HG02642 (cell line): Measurements from ENCODE around the gene ACTN1.
"Not testable (repeated sequence)": the region's sequence is repeated elsewhere in the genome, so short reads cannot be mapped to it uniquely, and the experiment has no call there.

Source experiments
- ATAC-seq: cut with Tn5 transposase; IDR thresholded peaks from one replicate; pipeline ENCODE4 v1.9.1; 2021; ENCODE audit warnings: mild to moderate bottlenecking; ENCODE audit not compliant: unreplicated experiment, poor library complexity

Gene ACTN1

DNA sequence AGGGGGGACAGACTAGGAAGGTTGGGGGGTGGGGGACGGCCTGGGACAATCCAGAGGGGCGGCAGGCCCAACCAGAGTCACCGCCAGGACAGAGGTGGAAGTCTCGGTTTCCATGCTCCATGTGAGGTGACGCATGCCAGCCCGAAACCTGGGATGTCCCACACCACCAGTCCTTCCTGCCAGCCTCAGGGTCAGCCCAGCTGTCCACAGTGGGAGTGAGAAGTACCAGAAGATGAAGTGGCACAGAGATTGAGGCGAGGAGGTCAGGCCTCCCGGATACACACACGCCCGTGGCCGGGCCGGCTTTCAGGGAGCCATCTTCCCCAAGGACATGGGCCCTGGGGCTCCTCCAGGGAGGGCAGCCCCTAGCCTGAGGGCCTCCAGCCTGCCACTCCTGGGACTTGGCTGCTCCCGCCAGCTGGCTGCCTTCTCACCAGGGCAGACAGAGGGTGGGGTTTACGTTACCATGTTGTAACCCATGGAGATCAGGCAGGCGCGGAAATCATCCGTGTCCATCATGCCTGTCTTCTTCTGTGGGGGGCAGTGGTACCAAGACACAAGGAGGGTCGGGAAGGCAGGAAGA, 101.0 kb downstream of the ACTN1 start:
- no peak for ATAC-seq

DNA sequence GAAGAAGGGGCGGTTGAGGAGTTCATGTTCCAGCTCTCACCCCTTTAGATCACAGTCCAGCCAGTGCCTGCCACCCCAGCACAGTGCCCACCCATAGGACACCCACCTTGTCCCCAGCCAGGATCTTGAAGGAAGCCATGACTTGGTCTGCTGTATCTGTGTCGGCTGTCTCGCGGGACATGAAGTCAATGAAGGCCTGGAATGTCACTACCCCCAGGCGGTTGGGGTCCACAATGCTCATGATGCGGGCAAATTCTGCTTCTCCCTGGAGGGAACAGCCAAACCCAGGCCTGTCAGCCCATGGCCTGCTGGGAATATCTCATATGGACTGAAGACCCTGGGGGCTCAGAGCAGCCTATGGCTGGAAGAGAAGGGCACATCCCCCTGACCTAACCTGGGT, 102.1 kb downstream of the ACTN1 start:
- ATAC-seq = no peak

DNA sequence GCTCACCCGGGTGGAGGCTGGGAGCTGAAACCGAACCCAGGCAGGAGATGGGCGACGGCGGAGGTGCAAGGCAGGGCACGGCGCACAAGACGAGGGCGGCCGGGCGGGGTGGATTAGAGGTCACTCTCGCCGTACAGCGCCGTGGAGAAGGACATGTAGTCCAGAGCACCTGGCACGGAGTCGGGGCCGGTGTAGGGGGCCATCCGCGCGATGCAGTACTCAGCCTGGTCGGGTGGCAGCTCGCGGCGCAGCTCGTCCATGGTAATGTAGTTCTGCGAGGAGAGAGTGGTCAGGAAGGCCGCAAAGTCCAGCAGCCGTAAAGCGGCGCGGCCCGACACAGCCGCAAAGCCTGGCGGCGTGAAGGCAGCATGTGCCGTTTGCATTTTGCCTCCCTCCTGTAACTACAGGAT, 104.4 kb downstream of the ACTN1 start:
- no peak for ATAC-seq

DNA sequence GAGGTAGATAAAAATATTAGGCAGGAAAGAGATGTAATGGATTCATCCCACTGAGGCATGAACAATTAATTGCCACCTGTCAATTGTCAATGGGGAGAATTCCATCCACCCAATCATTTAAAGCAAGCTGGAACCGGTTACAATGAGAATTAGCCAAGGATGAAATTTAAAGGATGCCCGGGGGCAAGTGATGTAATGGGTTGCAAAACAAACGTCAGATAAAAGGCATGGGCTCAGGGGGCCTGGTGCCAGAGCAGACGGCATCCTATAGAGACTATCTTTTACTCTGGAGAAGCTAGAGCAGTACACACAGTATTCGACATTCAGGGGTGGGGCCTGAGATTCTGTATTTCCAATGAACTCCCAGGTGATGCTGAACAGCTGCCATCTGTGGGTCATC, 105.7 kb downstream of the ACTN1 start:
- ATAC-seq = no peak

DNA sequence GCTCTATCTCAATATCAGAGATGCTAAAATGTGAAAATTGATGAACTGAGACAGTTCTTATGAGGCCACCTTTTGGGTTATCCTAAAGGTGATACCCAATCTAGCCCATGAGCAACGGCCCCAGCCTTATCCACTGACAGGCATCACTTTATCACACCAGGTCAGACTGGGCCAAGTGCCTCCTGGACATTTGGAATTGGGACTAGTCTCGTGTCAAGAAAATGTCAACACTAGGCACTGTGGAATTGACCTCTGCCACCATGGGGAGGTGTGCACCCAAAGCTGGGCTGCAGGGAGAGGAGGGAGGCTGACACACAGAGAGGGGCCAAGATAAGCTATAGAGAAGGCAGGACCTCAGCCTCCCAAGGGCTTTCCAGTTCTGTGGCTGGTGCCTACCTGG, 107.7 kb downstream of the ACTN1 start:
- no peak for ATAC-seq

DNA sequence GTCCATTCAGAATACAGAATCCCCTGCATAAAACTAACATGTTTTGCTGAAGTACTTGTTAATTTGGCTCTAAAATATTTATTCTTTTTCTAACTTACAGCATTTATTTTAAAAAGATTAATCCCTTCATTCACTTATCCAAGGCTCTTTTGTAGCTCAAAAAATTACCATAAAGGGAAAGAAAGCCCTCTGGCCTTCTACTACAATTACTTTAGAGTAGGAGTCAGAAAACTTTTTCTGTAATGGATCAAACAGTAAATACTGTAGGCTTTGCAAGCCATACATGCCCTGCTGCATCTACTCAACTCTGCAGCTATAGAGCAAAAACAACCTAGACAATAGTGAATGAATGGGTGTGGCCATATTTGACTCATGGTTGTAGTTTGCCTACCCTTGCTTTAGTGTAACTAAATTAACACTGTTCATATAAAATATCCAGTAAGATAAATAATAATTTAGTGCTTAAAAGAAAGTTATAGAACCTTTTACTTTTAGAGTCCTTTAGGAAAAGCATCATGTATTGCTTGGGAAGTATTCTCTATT, 112.0 kb downstream of the ACTN1 start:
- no peak for ATAC-seq

DNA sequence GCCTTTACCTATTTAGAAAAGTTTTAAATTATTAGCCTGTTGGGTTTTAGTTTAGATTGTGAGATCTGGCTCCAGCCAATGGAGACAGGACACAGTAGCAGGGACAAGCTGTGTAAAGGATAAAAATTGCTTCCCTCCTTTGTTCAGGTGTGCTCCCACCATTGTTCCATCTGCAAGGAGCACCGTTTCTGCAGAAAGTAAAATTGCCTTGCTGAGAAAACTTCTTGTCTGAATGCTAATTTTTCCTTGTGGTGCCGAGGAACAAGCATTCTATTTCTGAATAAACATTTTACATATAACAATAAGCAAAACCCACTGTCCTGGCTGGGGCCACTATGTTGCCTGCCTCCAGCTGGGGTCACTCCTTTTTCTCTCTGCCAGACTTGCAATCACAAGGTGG, 113.6 kb downstream of the ACTN1 start:
- no peak for ATAC-seq

DNA sequence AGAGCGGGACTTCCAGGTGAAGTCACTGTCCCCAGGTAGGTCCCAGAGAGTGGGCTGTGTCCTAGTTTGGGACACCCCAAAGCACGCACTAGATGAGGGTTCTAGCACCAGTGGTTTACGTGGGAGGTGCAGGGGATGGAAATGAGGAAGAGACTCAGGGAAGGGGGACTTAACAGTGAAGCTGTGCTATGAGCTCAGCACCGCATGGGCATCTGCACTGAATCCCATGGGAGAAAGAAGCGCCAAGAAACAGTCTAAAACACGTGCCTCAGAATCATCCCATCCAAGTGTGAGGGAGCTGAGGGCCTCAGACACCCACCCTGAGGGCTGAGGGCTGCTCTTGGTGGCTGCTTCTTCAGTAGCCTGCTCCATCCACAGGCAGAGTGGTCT, 114.7 kb downstream of the ACTN1 start:
- no peak for ATAC-seq

DNA sequence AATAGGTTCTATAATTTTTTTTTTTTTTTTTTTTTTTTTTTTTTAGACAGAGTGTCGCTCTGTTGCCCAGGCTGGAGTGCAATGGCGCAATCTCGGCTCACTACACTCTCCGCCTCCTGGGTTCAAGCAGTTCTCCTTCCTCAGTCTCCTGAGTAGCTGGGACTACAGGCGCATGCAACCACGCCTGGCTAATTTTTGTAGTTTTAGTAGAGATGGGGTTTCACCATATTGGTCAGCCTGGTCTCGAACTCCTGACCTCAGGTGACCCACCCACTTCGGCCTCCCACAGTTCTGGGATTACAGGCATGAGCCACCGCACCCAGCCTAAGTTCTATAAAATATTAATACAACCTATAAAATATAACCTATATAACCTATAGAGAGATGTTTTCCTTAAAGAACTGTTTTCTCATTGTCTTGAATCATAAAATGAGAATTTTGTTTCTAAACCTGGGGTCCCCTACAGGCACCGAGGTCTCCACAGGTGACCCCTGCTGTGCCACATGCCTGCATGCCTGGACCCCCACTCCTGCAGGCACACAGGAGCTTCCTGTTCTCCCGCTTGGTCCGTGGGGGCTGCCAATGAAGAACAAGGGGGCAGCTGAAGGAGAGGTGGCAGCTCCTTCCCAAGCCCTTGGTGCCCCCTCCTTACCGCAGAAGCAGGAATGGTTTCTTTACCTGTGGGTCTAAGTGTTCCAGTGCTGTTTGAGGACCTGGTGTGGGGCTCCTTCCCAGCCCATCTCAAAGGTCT, 115.3 kb downstream of the ACTN1 start:
- no peak for ATAC-seq

DNA sequence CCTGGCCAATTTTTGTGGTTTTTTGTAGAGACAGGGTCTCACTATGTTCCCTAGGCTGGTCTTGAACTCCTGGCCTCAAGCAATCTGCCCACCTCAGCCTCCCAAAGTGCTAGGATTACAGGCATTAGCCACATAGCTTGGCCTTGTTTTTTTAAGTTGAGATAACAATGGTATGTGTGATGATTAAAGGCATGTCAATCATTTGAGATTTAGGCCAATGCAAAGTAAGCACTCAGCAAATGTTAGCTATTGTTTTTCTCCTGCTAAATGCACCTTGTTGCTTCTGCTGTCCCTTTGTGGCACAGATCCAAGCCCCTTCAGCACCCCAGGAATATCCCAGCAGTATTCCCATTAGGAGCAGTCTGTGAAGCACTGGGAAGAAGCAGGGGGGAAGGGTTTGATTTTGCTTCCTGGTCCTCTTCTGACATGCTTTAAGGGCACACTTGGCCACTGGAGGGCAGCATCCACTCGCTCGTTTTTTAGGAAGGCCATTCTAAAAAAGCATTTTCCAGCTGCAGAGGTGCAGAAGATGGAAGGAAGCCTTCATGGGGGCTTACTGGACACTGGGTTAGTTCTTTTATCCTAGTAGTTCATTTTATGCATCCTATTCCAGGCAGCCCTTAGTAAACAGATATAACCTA, 116.0 kb downstream of the ACTN1 start:
- no peak for ATAC-seq

DNA sequence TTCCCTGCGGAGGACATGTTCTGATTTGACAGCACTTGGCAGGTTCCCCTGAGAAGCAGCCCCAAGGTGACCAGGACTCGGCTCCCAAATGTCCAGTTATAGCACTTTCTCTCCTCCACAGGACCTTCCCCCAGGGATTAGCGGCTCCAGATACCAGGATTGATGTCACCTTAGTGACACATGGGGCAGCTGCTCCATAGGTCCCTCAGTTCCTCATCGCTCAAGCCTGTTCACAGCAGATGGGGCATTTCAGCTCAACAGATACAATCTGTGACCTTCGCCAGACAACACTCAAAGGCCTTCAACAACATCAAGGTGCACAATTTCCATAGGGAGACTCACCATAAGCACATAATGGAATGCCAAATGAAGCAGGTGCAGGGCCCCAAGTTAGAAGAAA, 118.3 kb downstream of the ACTN1 start:
- ATAC-seq = no peak

DNA sequence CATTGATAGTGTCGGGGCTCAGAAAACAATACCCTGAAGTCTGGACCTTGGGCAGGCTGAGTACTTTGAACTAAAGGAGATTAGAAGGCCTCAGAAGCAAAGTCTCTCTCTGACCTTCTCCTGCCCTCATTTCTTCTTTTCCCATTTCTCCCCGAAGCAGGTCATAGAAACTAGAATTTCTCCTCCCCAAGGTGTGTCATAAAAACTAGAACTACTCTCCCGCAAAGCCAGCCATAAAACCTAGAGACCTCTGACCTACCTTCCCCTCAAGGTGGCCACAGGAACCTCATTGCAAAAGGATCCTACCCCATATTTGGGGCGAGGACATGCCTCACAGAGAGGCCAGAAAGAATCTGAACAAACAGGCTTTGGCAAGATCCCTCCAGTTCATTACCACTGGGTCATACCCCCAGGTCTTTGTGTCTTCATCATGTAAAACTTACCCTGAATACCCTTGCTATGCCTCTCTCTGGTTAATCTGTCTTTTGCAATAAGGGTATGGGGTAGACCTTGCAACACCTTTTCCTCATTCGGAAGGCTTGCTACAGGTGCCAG, 121.5 kb downstream of the ACTN1 start:
- no peak for ATAC-seq

DNA sequence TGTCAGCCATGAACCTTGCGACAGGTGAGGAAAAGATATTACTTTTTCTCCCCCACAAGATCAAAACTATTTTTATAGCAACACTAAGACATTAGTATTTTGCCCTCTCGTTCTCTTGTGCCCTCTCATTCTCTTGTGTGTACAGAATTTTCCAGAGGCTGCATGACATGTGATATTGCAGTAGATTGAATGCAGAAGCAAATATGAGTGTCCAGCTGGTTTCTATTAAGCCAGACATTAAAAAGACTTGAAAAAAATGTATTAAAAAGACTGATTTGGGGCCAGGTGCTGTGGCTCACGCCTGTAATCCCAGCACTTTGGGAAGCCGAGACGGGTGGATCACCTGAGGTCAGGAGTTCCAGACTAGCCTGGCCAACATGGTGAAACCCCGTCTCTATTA, 122.5 kb downstream of the ACTN1 start:
- ATAC-seq = no peak

DNA sequence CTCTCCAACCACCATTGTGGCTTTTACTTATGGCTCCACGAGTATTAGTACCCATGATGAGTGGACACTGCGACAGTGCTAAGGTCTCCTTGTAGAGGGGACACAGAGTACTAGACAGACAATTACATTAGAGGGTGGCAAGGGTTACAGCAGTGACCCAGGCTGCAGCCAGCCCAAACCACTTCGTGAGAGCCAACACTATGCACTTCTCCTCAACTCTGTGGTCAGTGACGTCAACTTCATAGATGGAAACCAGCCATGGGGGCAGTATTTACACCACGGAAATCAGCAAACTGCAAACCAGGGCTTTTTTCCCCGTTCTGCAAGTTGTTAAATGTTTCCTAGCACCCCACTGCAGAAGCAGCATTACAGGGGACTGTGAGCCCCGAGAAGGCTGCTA, 124.7 kb downstream of the ACTN1 start:
- no peak for ATAC-seq

DNA sequence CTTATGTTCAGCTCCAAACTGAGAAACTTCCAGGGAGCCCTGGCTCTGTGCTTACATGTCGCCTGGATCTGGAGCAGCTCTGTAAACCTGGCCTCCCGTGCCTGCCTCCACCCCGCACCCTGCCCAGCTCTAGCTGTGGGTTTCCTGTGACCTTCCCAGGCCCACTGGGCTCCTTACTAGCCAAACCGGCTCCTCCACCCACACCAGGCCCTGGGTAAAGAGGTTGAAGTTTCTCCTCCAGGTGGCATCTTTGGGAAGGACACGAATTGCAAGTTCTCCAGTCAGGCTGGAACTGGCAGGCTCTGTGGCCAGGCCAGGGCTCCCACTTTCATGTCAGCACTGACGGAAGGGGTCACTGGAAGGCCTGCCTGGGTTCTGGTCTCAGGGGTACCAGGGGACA, 125.4 kb downstream of the ACTN1 start:
- ATAC-seq = no peak

DNA sequence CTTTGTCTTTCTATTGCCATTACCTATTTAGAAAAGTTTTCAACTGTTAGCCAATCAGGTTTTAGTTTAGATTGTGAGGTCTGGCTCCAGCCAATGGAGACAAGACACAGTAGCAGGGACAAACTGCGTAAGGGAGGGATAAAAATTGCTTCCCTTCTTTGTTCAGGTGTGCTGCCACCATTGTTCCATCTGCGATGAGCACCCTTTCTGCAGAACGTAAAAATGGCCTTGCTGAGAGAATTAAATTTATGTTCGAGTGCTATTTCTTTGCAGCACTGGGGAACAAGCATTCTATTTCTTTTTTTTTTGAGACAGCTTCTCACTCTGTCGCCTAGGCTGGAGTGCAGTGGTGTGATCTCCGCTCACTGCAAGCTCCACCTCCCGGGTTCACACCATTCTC, 126.6 kb downstream of the ACTN1 start:
- not testable (repeated sequence) for ATAC-seq

DNA sequence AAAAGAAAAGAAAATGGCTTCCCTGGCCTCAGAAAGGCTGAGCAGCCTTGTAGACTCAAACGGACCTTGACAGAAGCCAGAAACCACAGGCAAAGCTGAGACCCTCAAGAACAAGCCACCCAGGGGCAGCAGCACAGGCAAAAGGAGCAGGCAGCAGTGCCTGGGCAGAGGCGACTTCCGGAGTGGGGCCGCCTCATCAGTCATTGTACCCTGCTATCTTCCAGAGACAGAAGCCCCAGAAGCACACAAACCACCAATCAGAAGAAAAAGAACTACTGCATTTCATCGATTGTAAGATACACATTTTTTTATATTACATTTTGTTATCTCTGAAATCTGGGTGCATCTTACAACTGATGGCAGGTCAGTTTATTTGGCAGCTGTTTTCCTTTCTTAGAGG, 128.0 kb downstream of the ACTN1 start:
- ATAC-seq = no peak

DNA sequence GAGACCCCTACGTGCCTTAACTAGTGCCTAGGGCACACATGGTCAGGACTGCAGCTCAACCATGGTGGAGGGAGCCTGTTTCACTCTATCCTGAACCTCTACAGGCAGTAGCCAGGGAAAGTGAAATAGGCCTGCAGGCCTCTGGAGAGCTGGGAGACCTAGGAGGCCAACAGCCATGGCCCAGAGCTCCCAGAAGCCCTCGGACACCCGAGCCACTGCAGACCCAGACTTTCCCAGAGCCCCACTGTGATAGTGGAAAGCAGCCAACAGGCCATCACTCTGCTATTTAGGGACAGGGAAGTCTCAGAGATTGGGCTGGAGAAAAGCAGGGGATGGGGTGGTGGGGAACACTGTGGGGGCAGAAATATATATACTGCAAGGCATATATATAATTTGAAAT, 129.7 kb downstream of the ACTN1 start:
- ATAC-seq = no peak

DNA sequence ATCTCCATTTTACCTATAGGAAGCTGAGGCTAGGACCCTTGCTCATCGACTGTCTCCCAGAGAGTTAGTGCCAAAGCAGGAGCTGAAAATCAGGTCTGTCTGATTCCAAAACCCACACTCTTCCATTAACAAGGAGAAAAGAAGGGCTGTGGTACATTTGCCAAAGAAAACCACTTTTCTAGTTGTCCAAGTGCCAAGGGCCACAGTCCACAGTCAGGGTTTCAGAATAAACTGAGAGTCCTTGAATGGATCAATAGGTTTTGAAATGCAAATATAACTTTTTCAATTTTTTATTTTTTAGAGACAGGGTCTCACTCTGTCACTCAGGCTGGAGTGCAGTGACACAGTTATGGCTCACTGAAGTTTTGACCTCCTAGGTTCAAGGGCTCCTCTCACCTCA, 130.8 kb downstream of the ACTN1 start:
- ATAC-seq = no peak

DNA sequence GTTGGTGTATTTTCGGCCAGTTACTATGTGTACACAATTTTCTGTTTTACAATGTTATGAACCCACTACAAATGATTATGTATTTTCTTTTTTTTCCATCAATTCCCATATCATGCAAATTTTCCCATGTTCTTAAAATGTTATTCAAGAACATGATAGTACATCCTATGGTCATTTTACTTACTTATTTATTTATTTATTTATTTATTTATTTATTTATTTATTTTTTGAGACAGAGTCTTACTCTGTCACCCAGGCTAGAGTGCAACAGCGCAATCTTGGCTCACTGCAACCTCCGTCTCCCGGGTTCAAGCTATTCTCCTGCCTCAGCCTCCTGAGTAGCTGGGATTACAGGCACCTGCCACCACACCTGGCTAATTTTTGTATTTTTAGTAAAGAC, 131.5 kb downstream of the ACTN1 start:
- not testable (repeated sequence) for ATAC-seq

DNA sequence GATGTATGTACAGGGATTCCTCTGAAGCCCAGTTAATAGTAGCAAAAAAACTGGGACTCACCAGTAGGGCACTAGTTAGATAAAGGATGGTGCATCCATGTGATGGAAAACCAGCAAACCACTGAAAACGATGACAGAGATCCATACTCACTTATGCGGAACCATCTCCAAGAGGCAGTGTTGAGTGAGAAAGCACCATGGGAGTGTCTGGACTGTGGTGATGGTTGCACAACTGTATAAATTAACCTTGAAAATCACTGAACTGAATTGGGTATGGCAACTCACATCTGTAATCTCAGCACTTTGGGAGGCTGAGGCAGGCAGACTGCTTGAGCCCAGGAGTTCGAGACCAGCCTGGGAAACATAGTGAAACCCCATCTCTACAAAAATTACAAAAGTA, 132.6 kb downstream of the ACTN1 start:
- ATAC-seq = no peak
